Esophagus squamous epithelium (tissue), 5 donors: Measurements from ENCODE around the gene CDC37L1. TPM values are rescaled to one million over a fixed set of nuclear protein-coding genes. Genes with fewer than 3 reads are reported as not detected.

Experiments used
- DNase-seq: peaks from one replicate; lab custom pipeline; 2025; lab: John Stamatoyannopoulos, UW
- H3K27ac ChIP-seq, 4 donors: fragments of 200-600 bp; sonication (generic); one replicate each; pipeline ENCODE4 v1.5.1; 2016 to 2019; ENCODE audit warnings: mild to moderate bottlenecking in 1 of 4
- H3K27me3 ChIP-seq, 4 donors: fragments of 200-600 bp; sonication (generic); 1 replicate in 3 of 4; 2 replicates in 1 of 4; pipeline versions ENCODE4 v1.5.1 to v1.6.0; 2017 to 2021; ENCODE audit warnings: antibody characterized with exemption in 1 of 4
- H3K36me3 ChIP-seq, 3 donors: fragments of 200-600 bp; sonication (generic); one replicate each; pipeline ENCODE4 v1.5.1; 2016 to 2019
- H3K4me1 ChIP-seq, 3 donors: fragments of 200-600 bp; sonication (generic); one replicate each; pipeline ENCODE4 v1.5.1; 2017 to 2019
- H3K4me3 ChIP-seq, 4 donors: fragments of 200-600 bp; sonication (generic); 1 replicate in 3 of 4; 2 replicates in 1 of 4; pipeline ENCODE4 v1.5.1; 2016 to 2019; ENCODE audit warnings: mild to moderate bottlenecking in 2 of 4, moderate library complexity in 1 of 4
- H3K9me3 ChIP-seq, 3 donors: fragments of 200-600 bp; sonication (generic); one replicate each; pipeline ENCODE4 v1.5.1; 2016 to 2019
- CTCF ChIP-seq, 6 experiments: fragments of 450-650 bp in 4 of 6; fragments of 200-600 bp in 2 of 6; sonication (generic) in 2 of 6; IDR thresholded peaks; one replicate each; pipeline ENCODE4 v1.5.1; 2016 to 2019; ENCODE audit warnings: antibody characterized with exemption in 6 of 6, mild to moderate bottlenecking in 4 of 6, moderate library complexity in 4 of 6
- POLR2A ChIP-seq, 4 donors: fragments of 450-650 bp; IDR thresholded peaks; one replicate each; pipeline ENCODE4 v1.6.1; 2017; ENCODE audit warnings: antibody characterized with exemption in 4 of 4, mild to moderate bottlenecking in 4 of 4, moderate library complexity in 3 of 4
- WGBS, 2 donors: methylation state at CpG; one replicate each; pipeline ENCODE4 v1.1.5; 2018; 5-methylcytosine and 5-hydroxymethylcytosine counted together
- intact Hi-C: fragments of 100-400 bp; cut with DNase I; formaldehyde crosslinking; loops from one replicate; pipeline ENCODE4 v1.15.0; 2022
- total RNA-seq, 4 donors: library from RNA; depleted of rRNA; stranded (reverse); fragments of >200 nt; gene quantifications; one replicate each; pipeline ENCODE4 v1.1.0, GENCODE V29; 2016
- donor health status: DM: yes; HTN: yes; CAD: no.

The CDC37L1 gene
- total RNA-seq, 4 donors from 2014 or later, result 8.9 to 48.8 (median 19.3) TPM

GRCh38 chr9:4713849-4714248 is 34.5 kb downstream of the CDC37L1 start:
- intact Hi-C loops, result no loop called here
- TF ChIP-seq CTCF (IDR thresholded peaks at IDR 0.05), result no peak
- no peak for TF ChIP-seq POLR2A (IDR thresholded peaks at IDR 0.05)
- WGBS, 2 donors, result 52 to 75% methylated on average over 7 of the region's 7 CpGs
- Histone ChIP-seq H3K9me3 (no peaks in the 10 kb centered on the region), H3K36me3 (peaks cover 10 to 96% (median 16%) of the 10 kb centered on the region in 3 donors), H3K4me1 (no peaks in the 10 kb centered on the region), H3K27ac (no peak overlapping the region), H3K4me3 (no peak overlapping the region), H3K27me3 (no peaks in the 10 kb centered on the region)
- no peak for DNase-seq

GRCh38 chr9:4714266-4715016 is 35.1 kb downstream of the CDC37L1 start:
- Histone ChIP-seq H3K36me3 (peaks cover 10 to 97% (median 16%) of the 10 kb centered on the region in 3 donors), H3K27ac (no peak overlapping the region), H3K4me3 (no peak overlapping the region), H3K4me1 (no peaks in the 10 kb centered on the region), H3K9me3 (no peaks in the 10 kb centered on the region), H3K27me3 (no peaks in the 10 kb centered on the region)
- 82 to 87% methylated on average over 9 of the region's 9 CpGs for WGBS, 2 donors
- no peak for DNase-seq
- TF ChIP-seq POLR2A (IDR thresholded peaks at IDR 0.05) (no peak), CTCF (IDR thresholded peaks at IDR 0.05) (no peak)
- intact Hi-C loops, result no loop called here

- Histone ChIP-seq H3K27ac (no peak overlapping the region), H3K27me3 (no peaks in the 10 kb centered on the region), H3K36me3 (peaks cover 10 to 100% (median 16%) of the 10 kb centered on the region in 3 donors), H3K9me3 (no peaks in the 10 kb centered on the region), H3K4me3 (no peak overlapping the region), H3K4me1 (no peaks in the 10 kb centered on the region)
- intact Hi-C loops, result no loop called here
- DNase-seq, result no peak
- WGBS, 2 donors, result 75 to 76% methylated on average over 1 of the region's 1 CpG
- TF ChIP-seq CTCF (IDR thresholded peaks at IDR 0.05), result no peak
- TF ChIP-seq POLR2A (IDR thresholded peaks at IDR 0.05), result no peak
Measured at GRCh38 chr9:4716163-4716562, 36.8 kb downstream of the CDC37L1 start.

GRCh38 chr9:4717815-4718214 is 38.4 kb downstream of the CDC37L1 start:
- 95 to 100% methylated on average over 2 to 4 of the region's 4 CpGs for WGBS, 2 donors

More at GRCh38 chr9:4717815-4718214, 38.4 kb downstream of the CDC37L1 start:
- no peak overlapping the region for H3K27ac ChIP-seq
- DNase-seq, result no peak
- H3K9me3 ChIP-seq, result no peaks in the 10 kb centered on the region
- H3K36me3 ChIP-seq, result peaks cover 14 to 100% (median 15%) of the 10 kb centered on the region in 3 donors
- TF ChIP-seq CTCF (IDR thresholded peaks at IDR 0.05), result no peak
- TF ChIP-seq POLR2A (IDR thresholded peaks at IDR 0.05), result no peak
- no peak overlapping the region for H3K4me3 ChIP-seq
- no peaks in the 10 kb centered on the region for H3K27me3 ChIP-seq
- H3K4me1 ChIP-seq, result no peaks in the 10 kb centered on the region
- intact Hi-C loops, result no loop called here
